Lung (tissue), 12 donors: Measurements from ENCODE around the gene MTA3. TPM values are rescaled to one million over a fixed set of nuclear protein-coding genes. Genes with fewer than 3 reads are reported as not detected.

Experiments
- ATAC-seq: fragments of 200-7000 bp; cut with Tn5 transposase; one replicate; pipeline ENCODE4 v1.9.1; 2020; ENCODE audit warnings: moderate number of reproducible peaks; ENCODE audit not compliant: insufficient read depth, low FRiP score
- DNase-seq, 3 donors: peaks; one replicate each; pipeline ENCODE4 v3.0.0-alpha.2; 2013 to 2017
- H3K27ac ChIP-seq, 2 donors: one replicate each; pipeline ENCODE4 v1.5.1; 2013; ENCODE audit warnings: mild to moderate bottlenecking in 2 of 2, moderate library complexity in 2 of 2, control low read depth in 1 of 2, inconsistent platforms in 1 of 2, low read depth in 1 of 2, low read length in 1 of 2
- H3K27me3 ChIP-seq, 3 donors: one replicate each; pipeline ENCODE4 v1.5.1; 2013; ENCODE audit warnings: low read length in 2 of 3; ENCODE audit not compliant: control insufficient read depth in 3 of 3, insufficient read depth in 3 of 3
- H3K36me3 ChIP-seq, 4 donors: one replicate each; pipeline ENCODE4 v1.5.1; 2013; ENCODE audit warnings: low read length in 4 of 4, mild to moderate bottlenecking in 1 of 4, moderate library complexity in 1 of 4; ENCODE audit not compliant: control insufficient read depth in 4 of 4, insufficient read depth in 4 of 4
- H3K4me1 ChIP-seq, 5 donors: one replicate each; pipeline ENCODE4 v1.5.1; 2013; ENCODE audit warnings: low read length in 5 of 5, mild to moderate bottlenecking in 2 of 5, moderate library complexity in 1 of 5; ENCODE audit not compliant: control insufficient read depth in 5 of 5, insufficient read depth in 5 of 5
- H3K4me3 ChIP-seq: one replicate; pipeline ENCODE4 v1.5.1; 2013; ENCODE audit warnings: mild to moderate bottlenecking, control low read depth, moderate library complexity
- H3K9ac ChIP-seq, 2 donors: one replicate each; pipeline ENCODE4 v1.5.1; 2013; ENCODE audit warnings: low read length in 2 of 2, control low read depth in 1 of 2; ENCODE audit not compliant: insufficient read depth in 1 of 2
- H3K9me3 ChIP-seq, 4 donors: one replicate each; pipeline ENCODE4 v1.5.1; 2013; ENCODE audit warnings: low read length in 3 of 4, mild to moderate bottlenecking in 1 of 4, moderate library complexity in 1 of 4; ENCODE audit not compliant: control insufficient read depth in 4 of 4, insufficient read depth in 3 of 4
- CTCF ChIP-seq: IDR thresholded peaks from 2 replicates; pipeline ENCODE4 v1.5.1; 2012; ENCODE audit warnings: mild to moderate bottlenecking; ENCODE audit errors: control extremely low read depth, extremely low read depth
- WGBS, 2 donors: extraction: QIAGEN DNeasy Blood & Tissue Kit; methylation state at CpG; one replicate each; pipeline ENCODE4 v1.1.7; 2013; 5-methylcytosine and 5-hydroxymethylcytosine counted together
- polyA plus RNA-seq, 2 donors: library from polyadenylated mRNA; stranded (reverse); fragments of 200-250 nt; gene quantifications; one replicate each; pipeline ENCODE4 v1.2.1, GENCODE V29; 2013
- total RNA-seq, 2 donors: library from RNA; depleted of rRNA in 1 of 2; stranded (reverse); fragments of >200 nt in 1 of 2; gene quantifications; one replicate each; pipeline ENCODE4 v1.2.1, GENCODE V29; 2014 to 2021
- donor health status: control.
- donor health status: control.
- donor health status: Bipolar disorder and iron deficiency.
- donor health status: healthy.
- donor health status: DM: yes; HTN: yes; CAD: no.

Gene MTA3
- total and polyA plus RNA-seq, 4 donors, result 9.2 to 65.8 (median 24.4) TPM

- H3K27ac ChIP-seq, result no peak overlapping the region
- ATAC-seq, result no peak
Observed at GRCh38 chr2:42801381-42801780, 232.9 kb downstream of the MTA3 start.

GRCh38 chr2:42802150-42802549 lies 233.7 kb downstream of the MTA3 start:
- no peak for ATAC-seq
- TF ChIP-seq CTCF, result no peak
- Histone ChIP-seq H3K4me3 (no peak overlapping the region), H3K9me3 (no peaks in the 10 kb centered on the region), H3K27me3 (no peaks in the 10 kb centered on the region), H3K9ac (no peak overlapping the region), H3K4me1 (peaks cover 0 to 17% (median 5%) of the 10 kb centered on the region in 5 donors), H3K36me3 (no peaks in the 10 kb centered on the region), H3K27ac (no peak overlapping the region)
- WGBS, 2 donors, result 96 to 97% methylated on average over 6 of the region's 6 CpGs
- no peak for DNase-seq

More at GRCh38 chr2:42801381-42801780, 232.9 kb downstream of the MTA3 start:
- Histone ChIP-seq H3K27me3 (no peaks in the 10 kb centered on the region), H3K4me1 (peaks cover 0 to 17% (median 5%) of the 10 kb centered on the region in 5 donors), H3K9me3 (no peaks in the 10 kb centered on the region), H3K9ac (no peak overlapping the region), H3K36me3 (no peaks in the 10 kb centered on the region), H3K4me3 (no peak overlapping the region)
- WGBS, 2 donors, result 70 to 83% methylated on average over 4 of the region's 4 CpGs
- peak; percentile 44 to 65 (median 57) for DNase-seq
- TF ChIP-seq CTCF, result no peak

GRCh38 chr2:42804338-42804737 lies 235.9 kb downstream of the MTA3 start:
- Histone ChIP-seq H3K9me3 (no peaks in the 10 kb centered on the region), H3K9ac (no peak overlapping the region), H3K27me3 (no peaks in the 10 kb centered on the region), H3K36me3 (no peaks in the 10 kb centered on the region), H3K4me1 (peaks cover 0 to 23% (median 5%) of the 10 kb centered on the region in 5 donors), H3K27ac (no peak overlapping the region), H3K4me3 (no peak overlapping the region)
- DNase-seq, result no peak
- no peak for TF ChIP-seq CTCF
- 33 to 44% methylated on average over 3 of the region's 3 CpGs for WGBS, 2 donors
- ATAC-seq, result no peak

- no peaks in the 10 kb centered on the region for H3K27me3 ChIP-seq
- no peak overlapping the region for H3K9ac ChIP-seq
- peaks cover 0 to 24% (median 5%) of the 10 kb centered on the region in 5 donors for H3K4me1 ChIP-seq
- no peaks in the 10 kb centered on the region for H3K36me3 ChIP-seq
- no peak overlapping the region for H3K4me3 ChIP-seq
- H3K27ac ChIP-seq, result no peak overlapping the region
- DNase-seq (no peak), ATAC-seq (no peak)
- no peak for TF ChIP-seq CTCF
- H3K9me3 ChIP-seq, result no peaks in the 10 kb centered on the region
- WGBS, 2 donors, result 74 to 77% methylated on average over 5 of the region's 5 CpGs
Observed at GRCh38 chr2:42804891-42805290, 236.5 kb downstream of the MTA3 start.
